CD4-positive, alpha-beta T cell treated with Interleukin-21 for 1 hour (primary cell): Measurements from ENCODE around the gene SFMBT2.

Source experiments
- DNase-seq: peaks from one replicate; pipeline ENCODE4 v3.0.0-alpha.2; 2020

The SFMBT2 gene

DNA sequence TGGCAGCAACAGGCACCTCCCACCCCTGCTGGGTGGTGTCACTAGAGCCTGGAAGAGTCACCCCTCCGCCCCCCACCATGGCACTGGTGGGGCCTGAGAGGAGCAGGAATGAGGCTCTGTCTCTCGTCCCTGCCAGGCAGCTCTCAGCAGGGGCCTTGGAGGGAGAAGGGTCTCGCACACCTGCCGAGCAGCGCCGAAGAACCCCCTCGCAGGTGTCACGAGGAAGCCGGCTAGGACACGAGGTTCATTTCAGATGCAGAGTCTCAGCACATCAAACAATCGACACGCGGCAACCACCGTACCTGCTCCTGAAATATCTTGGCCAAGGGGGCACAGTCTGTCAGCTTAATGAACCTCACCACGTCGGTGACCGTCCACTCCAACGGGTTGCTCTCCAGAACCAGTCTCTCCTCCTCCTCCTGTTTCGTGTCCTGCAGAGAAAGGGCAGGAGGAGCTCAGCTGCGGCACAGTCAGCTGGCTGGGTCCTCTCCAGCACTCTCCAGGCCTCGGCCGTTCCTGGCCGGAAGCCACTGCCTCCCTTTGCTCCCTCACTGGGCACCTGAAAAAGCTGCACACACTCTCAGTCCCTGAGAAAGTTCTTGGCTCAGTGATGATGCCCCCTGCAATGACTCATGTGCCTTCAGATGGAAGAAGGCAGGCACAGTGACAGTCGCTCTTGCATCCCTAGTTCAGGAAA lies 240.1 kb downstream of the SFMBT2 start:
- no peak for DNase-seq

DNA sequence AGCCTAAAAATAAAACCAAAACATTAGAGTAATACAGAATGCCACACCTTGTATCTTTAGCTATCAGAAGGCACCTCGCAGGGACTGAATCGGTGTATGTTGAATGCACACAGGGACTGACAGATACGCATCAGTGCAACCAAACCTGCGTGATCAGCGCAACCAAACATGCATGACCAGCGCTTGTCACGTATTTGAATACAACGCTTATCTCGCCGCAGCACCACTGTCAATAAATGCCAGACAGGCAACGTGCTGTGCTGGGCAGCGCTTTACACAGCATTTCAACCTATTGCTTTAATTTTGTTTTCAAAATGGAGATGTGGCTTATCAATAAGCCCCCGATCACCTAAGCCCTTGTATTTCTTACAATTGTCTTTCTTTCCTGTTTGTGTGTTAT lies 242.4 kb downstream of the SFMBT2 start:
- DNase-seq: no peak

DNA sequence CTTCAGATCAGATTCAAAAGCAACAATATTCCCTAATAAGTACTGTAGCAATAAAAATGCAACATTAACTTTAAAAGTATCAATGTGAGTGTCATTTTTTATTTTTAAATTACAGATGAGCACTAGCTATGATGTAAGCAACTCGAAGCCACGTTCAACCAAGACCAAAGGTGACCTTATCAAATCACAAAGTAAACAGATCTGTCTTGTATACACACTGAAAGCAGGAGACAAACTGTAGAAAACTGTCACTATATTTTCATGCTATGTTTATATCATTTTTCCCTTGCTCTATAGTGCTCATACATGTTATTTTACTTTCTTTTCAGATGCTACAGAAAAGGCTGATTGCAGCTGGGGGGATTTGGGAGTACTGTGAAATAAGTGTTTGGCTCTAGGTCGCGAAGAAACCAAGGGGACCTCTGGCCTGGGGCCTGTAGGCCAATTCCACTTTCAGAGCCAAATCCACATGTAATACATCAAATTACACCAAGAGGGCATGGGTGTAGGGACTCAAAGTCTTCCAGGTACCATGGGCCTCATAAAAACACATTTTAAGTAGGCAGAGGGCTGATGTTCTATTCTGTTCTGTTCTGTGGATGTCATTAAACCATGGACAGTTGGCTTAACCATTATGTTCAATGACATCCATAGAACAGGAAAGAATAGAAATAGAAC lies 245.2 kb downstream of the SFMBT2 start:
- DNase-seq: no peak

DNA sequence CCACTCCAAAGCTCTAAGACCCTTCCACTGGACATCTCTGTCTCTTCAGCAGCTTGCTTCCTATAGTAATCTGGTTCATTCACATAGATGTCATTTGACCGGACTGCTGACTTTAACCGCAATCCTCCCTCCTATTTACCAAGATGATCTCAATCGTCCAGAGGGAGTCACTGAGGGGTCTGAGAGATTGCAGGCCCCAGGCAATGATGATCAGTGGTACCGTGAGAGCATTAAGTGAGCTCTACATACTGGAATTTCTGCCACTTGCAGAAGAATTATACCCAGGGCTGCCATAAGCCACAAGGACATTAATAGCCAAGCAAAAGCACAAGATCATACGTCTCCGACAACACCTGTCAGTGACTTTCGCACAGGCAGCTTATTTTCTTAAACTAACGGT lies 245.9 kb downstream of the SFMBT2 start:
- no peak for DNase-seq

DNA sequence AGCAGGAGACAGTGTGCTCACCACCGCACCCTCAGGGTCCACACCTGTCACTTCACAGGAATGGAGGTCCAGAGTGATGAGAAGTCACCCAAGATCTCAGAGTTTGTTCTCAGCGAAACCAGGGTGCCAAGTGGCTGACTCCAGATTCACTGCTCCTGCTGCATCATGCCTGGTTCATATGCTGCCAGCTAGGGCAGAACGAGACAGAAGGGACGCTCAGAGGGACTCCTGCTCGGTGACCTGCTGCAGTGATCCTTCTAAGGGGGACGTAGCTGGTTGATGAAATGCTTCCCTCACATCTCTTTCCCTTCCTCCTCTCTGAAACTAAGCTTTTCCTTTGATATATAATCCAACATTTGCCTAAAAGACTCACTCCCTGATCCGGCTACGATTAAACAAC lies 248.5 kb downstream of the SFMBT2 start:
- DNase-seq: no peak

DNA sequence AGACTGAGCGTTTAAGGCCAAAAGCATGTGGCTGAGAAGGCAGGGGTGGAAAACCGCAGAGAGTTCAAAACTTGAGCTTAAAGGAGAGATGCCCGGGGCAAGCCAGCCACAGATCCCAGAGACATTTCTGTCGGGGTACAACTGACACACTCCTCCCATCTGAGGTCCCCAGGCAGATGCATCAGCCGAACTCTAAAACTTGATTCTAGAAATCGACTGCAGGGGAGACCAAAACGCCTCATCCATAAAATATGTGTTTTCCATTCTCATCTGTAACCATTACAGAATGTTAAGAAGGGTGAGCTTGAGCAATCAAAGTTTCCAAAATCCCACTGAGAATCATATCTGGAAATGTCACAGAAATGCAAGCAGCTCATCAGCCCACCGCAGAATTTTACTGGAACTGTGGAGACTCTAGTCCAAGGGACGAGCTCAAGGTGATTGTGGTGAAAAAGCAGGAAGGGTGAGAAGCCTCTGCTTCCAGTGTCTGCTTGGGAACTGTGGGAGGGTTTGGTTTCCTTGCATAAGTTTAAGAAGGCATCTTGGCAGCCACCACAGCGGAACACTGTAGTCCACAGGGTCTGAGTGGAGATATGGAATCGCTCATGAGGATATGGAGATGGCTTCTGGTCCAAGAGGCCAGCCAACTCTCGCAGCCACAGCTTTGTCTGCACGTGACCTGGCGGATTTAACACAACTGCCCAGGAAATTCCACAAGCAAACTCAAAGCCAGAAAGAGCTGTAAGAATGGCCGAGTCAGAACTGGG lies 249.2 kb downstream of the SFMBT2 start:
- DNase-seq: no peak

DNA sequence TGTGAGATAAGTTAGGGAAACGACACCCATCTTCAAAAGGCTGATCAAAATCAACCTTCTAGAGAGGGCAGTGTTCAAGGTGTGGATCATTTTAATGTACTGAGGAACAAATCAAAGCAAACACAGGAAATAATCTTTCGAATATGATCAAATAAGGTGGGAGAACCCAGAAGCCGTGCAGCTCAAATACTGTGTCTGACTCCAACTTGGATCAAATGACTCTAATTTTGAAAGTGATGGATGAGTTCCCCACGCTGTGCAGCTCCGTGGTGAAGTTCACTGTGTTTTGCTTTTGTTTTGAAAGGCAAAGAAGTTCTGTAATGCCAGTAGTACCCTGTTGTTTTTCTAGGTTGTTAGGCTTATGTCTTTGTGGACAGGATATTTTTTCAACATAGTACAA lies 250.9 kb downstream of the SFMBT2 start:
- no peak for DNase-seq

DNA sequence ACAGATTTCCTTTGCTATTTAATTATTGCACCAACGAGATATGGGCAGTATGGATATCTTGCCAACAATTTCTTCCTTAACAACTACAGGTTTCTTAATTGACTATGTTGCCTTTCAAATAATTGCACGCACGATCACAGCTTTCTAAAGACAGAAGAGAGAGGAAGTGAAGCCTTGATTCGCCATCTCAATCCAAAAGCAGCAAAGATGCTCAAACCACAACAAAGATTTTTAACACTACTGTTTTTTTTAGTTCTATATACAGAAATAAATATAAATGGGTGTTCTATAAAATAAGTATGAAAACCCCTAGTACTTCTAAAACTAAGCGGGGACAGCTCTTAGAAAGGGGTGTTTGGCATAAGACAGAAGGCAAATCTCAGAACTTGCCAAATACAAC lies 251.3 kb downstream of the SFMBT2 start:
- peak; percentile 7 for DNase-seq

DNA sequence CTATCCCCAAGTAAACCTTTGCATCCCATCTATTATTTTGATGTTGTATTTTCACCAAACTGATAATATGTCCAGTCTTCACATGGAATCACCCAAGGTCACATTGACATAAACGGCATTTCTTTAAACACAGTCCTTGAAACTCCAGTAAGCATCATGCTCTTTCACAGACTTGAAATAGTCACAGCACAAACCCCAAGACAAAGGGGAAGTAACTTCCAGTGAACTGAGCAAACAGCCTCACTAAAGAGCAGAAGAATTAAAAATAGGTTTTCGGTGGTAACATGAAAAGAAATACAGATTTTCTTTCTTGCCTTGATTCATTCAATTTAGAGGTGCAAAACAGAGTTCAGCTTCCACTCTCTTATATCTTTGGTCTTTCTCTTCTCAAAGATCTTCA lies 253.7 kb downstream of the SFMBT2 start:
- DNase-seq: no peak

DNA sequence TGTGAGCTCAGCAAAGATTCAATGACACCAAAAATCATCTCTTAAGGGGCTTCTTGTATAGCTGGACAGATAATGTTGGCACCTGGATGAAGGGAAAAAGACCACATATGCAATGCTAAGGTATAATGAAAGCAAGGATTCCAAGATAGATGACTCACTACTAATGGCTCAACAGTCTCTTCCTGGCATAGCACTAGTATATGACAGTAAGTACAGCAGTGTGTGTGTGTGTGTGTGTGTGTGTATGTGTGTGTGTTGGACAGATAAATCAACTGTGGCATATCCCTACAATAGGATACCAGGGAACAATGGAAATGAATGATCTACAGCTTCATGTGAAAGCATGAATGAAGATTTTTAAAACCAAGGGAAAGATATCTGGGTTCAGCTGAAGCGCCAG lies 257.1 kb downstream of the SFMBT2 start:
- no peak for DNase-seq

DNA sequence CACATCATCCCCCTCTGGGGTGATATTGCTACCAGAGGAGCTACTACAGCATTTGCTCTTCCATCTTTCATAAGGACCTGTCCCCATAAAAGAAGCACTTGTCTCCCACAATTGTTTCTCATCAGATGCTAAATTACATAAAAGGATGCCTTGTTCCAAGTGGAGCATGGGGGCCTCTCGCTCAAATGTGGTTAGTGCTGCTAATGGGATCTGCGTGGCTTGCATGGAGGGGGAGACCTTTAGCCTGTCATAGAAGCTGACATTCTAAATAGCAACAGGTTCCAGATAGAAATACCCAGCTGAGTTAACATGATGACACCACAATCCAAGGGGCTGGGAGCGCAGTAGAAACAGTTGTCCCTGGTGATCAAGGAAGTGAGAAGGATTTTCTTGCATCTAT lies 257.9 kb downstream of the SFMBT2 start:
- no peak for DNase-seq

DNA sequence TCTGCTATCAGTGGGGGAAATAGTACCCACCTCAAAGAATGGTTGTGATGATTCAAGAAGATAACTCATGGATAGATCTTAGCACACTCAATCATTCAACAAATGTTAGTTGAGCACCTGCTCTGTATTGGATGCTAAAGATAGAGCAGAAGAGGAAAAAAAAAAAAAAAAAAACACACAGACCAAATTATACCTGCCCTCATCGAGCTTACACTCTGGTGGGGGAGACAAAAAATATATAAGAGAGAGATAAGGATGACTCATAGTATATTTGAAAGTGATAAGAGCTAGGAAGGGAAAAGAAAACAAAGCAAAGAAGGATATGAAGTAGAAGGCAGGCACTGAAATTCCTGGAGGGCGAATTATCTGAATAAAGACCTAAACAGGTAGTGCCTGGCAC lies 258.5 kb downstream of the SFMBT2 start:
- DNase-seq: no peak

DNA sequence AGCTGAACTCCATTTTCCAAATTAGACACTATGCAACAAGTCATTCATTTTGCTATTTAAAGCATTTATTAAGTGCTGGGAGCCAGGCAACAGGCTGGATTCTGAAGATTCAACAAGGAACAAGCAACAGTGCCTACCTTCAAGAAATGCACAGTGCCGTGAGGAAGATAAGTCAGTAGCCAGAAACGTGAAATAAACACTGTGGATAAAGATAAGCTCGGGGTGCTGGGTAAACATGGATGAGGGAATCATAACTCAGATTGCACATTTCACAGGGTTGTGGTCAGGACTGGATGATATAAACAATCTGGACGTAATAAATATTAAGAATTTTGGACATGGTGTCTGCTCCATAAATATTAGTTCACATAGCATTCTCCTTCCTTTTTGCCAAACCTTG lies 259.3 kb downstream of the SFMBT2 start:
- DNase-seq: no peak

DNA sequence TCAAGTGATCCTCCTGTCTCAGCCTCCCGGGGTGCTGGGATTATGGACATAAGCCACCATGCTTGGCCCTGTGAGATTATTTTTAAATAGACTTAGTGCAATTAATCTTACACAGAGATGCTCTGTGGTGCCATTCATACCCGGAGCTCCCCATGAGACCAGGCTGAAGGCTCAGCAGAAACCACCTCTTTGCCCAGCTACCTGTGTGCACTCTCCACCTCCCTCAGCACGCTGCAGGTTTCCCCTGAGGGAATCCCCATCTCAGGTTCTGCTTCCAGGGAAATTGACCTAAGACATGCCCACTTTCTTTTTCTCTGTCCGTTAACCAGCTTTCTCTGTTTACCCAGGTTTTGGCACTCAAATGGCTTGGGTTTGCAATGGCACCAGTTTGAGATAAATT lies 260.5 kb downstream of the SFMBT2 start:
- DNase-seq: no peak

DNA sequence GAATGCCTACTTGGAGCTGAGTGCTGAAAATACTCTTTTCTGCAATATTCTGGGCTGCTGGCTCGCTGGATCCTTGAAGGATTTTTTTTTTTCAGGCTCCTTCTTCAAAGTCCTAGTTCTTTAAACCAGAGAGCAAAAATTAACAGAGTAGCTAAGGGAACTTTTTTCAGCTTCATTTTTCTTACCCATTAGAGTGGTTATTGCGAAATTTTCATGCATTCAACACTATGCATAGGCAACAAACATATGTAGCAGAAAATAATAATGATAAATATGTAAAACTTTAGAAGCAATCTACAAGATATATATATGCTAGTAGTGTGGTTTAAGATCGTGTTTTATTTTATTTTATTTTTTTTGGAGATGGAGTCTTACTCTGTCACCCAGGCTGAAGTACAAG lies 264.6 kb downstream of the SFMBT2 start:
- no peak for DNase-seq

DNA sequence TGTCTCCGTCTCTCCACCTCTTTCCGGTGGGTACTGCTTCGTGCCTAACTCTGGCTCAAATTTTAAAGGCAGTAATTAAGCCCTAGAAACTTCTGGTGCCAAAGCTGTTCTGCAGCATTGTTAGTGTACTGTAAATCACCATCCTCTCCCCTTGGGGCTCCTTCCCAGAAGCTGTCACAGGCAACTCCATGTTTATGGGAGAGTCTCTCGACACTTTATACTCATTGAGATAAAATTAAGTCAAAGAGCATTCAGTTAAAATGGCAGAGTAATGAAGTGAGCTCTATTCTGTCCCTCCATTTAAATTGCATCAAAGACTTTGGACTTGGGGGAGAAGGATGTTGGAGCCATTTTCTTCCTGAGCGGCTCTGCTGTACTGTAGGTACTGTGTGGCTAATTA lies 274.8 kb downstream of the SFMBT2 start:
- DNase-seq: no peak

DNA sequence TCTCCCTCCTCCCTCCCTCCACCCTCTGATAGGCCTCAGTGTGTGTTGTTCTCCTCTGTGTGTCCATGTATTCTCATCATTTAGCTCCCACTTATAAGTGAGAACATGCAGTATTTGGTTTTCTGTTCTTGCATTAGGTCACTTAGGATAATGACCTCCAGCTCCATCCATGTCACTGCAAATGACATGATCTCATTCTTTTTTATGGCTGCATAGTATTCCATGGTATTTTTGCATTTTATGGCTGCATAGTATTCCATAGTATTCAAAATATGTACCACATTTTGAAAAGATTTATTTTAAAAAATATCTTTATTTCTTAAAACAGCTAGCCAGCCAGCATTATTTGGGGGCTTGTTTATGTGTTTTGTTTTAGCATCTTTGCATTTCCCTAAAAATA lies 275.6 kb downstream of the SFMBT2 start:
- no peak for DNase-seq

DNA sequence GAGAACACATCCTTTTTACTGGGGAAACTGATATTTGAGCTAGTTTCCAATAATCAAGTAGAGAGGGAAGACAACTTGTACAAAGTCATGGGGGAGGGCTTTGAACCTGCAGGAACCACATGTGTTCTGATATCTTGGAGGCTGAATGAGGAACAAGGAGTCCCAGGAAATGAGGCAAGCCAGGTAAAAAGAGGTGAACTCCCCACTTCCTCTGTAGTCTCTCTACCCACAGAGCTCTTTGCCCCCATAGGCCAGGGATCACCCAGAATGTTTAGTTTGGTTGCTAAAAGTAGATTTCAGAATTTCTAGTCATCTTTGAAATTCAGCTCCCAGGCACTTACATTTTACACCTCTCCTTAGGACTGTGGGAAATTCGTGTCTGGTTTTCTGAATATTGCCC lies 276.4 kb downstream of the SFMBT2 start:
- DNase-seq: no peak

DNA sequence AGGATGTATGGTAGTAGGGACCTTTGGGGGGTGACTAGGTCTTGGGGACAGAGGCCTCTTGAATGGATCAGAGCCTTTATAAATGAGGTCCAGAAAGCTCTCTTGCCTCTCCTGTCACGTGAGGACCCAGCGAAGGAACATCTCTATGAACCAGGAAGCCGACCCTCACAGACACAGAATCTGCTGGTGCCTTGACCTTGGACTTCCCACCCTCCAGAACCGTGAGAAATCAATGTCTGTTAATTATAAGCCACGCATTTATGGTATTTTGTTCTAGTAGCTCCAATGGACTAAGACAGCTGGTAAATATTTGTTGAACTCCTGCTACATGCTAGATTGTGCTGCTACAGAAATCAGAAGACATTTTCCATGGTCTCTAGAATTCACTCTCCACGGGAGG lies 276.9 kb downstream of the SFMBT2 start:
- DNase-seq: no peak

DNA sequence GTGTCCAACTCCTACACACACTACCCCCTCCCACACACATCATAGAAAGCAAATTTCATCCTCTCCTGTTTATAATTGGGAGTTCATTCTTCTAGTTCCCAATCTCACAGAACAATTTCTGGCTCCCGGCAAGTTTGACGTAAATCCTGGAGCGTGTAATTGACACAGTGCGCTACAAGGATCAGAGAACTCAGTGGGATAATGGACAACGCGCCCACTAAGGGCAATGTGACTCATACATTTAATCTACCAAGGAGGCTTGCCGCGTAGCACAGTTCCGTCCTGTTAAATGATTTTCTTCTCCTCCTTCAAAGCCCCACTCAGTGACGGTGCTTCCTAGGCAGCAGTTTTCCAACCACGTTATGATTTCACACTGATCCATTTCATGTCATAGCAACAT lies 277.6 kb downstream of the SFMBT2 start:
- no peak for DNase-seq

DNA sequence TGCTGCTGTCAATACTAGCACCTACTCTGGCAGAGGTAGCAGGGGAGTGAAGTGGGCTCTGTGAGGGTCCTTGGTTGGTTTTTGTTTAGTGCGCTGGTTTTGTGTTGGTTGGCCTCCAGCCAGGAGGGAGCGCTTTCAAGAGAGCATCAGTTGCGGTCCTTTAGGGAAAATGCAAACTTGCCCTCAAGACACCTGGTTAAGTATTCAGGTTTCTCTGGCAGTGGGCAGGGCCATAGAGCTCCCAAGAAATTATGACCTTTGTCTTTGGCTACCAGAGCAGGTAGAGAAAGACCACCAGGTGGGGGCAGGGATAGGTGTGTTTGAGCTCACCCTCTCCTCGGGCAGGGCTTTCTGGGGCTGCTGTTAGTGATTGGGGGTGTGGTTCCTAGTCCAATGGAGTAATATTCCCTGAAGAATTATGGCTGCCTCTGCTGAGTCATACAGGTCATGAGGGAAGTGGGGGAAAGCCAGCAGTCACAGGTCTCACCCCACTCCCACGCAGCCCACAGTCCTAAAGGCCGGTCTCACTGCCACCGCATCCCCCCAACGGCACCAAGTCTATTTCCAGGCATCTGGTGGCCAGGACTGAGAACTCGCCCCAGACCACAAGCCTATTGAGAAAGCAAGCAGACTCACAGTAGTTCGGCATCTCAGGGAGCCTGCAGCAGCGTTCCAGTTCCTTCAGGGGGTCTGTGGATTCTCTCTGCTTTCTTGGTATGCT lies 280.5 kb downstream of the SFMBT2 start:
- no peak for DNase-seq

DNA sequence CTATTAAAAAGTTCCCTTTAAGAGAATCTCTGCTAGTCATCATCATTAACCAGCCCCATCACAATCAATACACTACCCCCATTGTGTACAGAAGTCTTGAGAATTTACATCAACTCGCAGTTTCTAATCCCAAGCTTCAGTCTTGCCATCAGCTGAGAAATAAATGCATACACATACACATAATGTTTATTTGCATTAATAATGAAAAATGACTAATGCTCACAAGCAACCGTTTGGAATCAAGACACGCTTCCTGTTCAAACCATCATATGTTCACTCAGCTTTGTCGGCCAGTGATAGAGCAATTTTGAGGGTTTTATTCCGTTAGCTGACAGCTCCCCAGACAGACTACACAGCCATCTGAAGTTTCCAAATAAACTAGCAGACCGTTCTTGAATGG lies 287.1 kb downstream of the SFMBT2 start:
- DNase-seq: no peak

DNA sequence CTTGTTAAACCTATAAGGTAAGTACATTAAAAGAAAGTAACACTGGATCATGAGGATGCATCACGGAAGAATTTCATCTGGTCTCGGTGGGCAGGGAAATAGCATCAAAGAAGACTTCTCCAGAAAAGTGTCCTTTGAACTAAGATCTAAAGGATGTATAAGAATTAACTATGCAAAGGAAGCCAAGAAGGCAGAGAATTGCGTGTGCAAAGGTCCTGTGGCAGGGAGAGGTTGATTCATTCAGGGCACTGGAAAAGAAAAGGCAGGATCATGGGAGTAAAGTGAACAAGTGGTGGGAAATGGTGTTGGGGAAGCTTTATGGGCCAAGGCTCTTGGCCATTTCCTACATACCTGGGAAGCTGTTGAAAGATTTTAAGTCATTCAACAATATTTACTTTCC lies 288.3 kb downstream of the SFMBT2 start:
- no peak for DNase-seq
